Cerebellar nuclear complex (tissue), 1 donor: ENCODE results near the gene SORCS3.

Source experiments
- DNase-seq, 2 experiments: peaks; one replicate each; lab custom pipeline; 2025; lab: John Stamatoyannopoulos, UW

SORCS3 gene

DNA sequence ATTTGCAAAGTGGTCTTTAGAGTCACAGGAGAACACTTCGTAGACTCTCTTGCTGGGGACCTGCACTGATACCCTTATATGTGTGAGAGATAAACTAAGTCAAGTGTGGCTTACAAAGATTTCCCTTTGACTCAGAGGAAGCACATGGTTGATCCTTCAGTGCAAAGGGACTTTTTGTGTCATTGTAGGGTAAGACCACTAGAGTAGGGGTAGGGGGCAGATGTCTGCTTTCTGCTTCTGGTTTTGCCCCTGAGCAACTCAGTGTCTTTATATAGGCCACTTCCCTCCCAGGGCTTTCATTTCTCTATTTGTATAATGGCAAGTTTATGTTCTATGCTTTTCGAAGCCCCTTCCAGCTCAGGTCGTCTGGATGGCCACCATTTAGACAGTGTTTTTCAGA lies 281.7 kb downstream of the SORCS3 start:
- no peak for DNase-seq

DNA sequence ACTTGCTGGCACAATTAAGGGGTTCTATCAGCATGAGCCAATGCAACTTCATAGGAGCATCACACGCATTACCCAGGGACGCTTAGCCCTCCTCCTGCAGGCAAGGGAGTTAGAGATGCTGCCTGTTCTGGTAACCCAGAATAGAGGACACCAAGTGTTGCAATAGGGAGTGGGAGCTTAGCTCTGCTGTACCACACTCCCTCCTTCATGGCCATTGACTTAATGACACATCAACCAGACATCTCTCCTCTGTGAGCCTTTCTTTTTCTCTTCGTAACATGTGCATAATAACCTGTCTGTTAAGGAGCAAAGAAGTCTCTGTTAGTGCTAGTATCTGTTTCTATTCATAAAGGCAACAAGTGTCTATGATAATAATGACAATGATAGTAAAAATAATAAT lies 282.4 kb downstream of the SORCS3 start:
- DNase-seq, result no peak

DNA sequence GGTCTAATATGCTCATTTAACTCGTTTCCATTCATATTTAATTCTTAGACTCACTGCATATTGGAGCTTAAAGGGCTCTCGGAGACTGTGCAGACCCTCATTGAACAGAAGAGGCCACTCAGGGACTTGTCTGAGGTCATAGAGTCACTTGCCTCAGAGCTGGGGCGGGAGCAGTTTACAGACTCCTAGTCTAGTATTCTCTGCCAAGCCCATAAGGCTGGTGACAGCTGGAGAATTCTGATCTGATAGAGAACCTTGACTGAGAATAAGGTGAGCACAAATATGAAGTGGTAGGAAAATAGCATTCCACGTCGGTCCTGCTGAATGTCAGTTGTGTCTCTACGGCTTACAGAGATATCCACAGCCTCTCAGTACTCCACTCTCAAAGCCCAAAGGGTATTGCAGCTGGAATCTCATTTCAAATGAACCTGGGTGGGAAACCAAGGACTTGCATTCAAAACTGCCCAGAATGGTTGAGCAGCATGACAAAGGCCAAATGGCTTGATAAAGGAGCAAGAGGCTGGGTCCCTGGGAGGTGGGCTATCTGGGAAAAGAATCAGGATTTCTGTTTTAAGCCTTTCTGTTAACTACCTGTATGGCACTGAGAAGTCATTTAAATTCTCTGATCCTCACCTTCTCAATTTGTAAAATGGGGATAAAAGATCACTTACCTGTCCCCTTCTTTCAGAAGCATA lies 283.2 kb downstream of the SORCS3 start:
- DNase-seq, result no peak

GRCh38 chr10:104925232-104925851 lies 284.3 kb downstream of the SORCS3 start:
- DNase-seq, result no peak

GRCh38 chr10:104928734-104929133 lies 287.6 kb downstream of the SORCS3 start:
- DNase-seq, result no peak

GRCh38 chr10:104931612-104932134 lies 290.6 kb downstream of the SORCS3 start:
- DNase-seq, result no peak

DNA sequence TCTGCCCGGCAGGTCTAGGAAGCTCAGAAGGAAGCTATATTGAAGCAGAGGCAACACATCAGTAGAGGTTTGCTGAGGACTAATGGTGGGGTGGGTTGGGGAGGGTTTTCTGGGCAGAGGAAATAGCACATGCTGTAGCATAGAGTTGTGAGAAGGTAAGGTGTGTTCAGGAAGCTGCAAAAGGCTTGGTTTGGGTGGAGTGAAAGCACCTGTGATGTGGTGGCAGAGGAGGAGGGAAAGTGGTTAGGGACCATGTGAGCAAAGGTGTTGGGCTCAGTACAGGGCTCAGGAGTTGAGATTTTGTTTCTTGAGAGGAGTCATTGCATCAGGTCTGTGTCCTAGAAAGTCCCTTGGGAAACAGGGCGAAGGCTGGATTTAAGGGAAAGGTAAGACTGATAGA lies 294.6 kb downstream of the SORCS3 start:
- DNase-seq, result no peak

DNA sequence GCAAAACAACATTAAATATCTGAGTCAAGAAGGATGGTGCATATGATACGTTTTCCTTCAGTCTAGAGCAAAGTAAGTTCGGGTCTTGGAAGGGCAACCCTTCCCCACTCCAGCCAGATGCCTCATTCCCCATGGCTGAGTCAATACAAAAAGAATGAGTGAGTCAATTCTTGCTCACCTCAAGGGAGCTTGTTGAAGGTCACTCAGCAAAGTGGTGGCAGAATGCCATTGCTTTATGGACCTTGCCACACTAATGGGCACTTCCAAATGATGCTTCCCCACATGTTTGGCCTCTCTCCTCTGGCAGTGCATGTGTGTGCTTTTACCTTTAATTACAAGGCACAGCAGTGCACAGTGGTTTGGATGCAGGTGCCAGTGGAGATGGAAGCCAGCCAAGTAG lies 296.5 kb downstream of the SORCS3 start:
- DNase-seq, result no peak

DNA sequence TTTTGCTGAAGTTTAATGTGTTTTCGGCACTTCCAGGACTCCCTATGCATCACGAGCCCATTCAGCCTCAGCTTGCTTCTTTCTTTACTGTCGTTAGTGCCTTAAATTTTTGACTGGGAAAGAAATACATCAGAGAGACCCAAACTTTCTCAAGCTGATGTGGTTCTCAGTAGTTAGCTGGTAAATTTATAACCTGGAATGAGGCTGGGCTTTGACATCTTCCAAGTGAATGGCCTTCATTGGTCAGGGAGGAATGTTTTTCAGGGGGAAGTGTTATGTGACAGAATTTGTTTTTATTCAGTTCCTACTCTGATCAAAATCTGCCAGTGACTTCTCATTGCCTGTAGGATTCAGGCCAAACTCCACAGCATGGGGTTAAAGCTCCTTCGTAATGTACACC lies 296.9 kb downstream of the SORCS3 start:
- DNase-seq, result no peak

DNA sequence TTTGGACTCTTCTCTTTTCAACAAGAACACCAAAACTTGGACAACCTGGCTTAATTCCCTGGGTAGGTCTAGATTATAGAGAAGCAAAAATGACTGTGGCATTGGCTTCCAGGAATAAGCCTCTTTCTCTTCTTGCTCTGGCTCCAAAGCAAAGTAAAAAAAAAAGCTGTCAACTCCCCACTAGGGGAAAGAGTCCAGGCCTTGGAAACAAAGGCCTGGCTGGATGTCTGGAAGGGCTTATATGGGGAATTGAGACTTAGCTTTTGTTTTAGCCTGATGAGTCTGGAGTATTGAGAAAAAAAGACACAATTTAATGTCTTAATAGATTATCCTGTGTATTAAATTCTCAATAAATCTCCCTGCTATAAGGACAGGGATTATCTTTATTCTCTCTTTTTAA lies 300.6 kb downstream of the SORCS3 start:
- DNase-seq, result no peak

DNA sequence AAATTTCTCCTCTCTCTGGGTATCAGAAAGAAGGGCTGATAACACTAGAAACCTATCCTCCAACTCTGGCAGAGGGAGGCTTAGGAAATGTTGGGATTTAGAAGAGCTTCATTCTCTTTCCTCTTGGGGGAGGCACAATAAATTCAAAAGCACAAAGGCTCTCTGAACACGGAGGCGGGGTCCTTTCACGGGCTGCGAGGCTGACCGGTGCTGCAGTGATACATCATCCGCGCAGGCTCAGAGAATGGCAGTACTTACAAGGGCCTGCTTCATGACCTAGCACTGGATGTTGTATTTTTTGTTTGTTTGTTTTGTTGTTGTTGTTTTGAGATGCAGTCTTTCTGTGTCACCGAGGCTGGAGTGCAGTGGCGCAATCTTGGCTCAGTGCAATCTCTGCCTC lies 306.2 kb downstream of the SORCS3 start:
- no peak for DNase-seq

DNA sequence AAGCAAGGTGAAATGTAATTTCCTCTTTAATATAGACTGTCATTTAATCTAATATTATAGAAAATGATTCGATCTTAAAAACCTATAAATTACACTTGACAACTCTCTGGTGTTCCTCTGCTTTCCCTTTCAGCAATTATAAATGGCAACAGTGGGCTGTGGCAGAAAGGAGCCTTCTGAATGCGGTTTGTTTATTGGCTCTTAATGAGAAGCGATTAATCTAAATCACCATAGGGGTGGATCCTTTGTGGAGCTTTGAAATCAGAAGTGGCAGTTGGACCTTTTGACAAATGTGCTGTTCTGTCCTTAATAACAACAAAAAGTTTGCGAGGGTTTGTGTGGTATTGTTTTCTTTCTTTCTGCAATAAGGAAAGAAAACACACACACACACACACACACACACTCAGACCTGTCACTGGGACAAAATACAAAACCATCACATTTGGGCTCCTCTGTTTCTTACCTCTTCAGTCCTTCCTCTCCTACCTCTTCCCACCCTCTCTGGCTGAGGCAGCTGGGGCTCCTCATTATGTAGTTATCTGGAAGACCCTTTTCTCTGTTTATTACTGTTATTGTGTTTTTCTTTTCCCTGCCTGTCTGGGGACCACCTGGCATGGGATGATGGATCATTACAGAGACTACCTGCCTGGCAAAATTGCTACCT lies 316.2 kb downstream of the SORCS3 start:
- DNase-seq, result no peak

DNA sequence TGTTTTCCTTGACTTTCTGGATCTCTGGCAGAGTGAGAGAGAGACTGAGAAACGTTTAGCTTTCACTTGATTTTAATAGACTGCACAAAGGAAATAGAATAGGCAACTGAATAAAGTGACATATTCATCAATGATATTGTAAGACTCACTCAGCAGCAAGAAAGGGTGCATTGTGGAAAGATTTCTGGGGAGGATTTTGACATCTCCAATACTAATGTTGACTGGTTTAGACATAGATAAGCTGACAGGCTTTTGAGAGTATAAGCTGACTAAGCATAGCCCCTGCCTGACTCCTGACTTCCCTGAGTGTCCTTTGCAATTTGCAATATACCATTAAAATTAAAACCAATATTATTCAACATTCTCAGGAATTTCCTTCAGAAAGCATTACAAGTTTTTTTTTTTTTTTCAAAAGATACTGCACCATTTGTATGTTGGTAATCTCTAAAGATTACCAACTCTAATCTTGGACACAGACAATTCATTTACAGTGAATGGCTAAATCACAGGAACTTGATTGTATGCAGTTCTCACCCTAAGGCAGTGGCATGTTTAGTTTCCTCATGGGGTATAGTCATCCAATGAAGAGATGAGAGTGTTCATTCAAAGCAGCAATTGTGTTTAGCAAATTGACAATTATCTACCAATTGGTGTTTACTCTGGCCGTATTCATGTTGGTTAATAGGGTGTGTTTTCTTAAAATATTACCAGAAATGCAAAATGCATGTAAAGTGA lies 325.6 kb downstream of the SORCS3 start:
- no peak for DNase-seq

GRCh38 chr10:104980368-104980767 lies 339.3 kb downstream of the SORCS3 start:
- no peak for DNase-seq

GRCh38 chr10:104981995-104982394 lies 340.9 kb downstream of the SORCS3 start:
- no peak for DNase-seq

- DNase-seq, result no peak
Observed at GRCh38 chr10:104988686-104989085, 347.6 kb downstream of the SORCS3 start.

DNA sequence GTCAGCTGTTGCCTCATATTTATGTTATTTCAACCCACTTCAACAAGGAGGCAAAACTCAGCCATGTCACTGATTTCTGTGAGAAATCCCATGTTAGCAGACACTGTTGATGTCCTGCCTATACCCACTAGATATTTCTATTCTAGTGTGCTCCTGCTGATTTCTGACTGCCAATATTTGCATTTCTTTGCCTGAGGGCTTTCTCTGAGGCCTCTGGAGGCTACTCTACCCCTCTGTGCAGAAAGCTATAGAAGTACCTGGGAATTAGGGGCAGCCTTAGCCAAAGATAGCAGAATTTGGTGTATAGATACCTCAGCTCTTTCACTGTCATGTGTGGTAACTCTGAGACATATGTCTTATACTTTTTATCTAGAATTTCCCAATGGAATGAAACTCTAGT lies 348.8 kb downstream of the SORCS3 start:
- DNase-seq, result no peak

DNA sequence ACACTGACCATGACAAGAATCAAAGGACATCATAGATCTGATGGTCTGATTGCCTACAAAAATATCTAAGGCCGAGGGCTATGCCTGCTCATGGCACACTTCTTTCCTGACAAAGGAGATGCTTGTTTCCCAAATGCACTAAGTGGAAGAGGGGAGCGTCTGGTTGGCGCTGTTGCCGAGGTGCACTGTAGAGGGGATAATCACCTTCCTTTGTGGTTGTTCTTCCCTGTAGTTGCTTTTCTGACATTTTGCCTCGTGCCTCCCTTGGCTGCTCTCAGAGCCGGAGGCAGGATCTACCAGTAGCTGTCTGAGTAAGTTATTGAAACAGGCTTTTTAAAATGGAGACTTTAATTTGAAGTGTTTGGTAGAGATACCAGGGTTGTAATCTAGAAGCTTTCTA lies 352.0 kb downstream of the SORCS3 start:
- no peak for DNase-seq

- no peak for DNase-seq
Observed at GRCh38 chr10:105001269-105001668, 360.2 kb downstream of the SORCS3 start.

DNA sequence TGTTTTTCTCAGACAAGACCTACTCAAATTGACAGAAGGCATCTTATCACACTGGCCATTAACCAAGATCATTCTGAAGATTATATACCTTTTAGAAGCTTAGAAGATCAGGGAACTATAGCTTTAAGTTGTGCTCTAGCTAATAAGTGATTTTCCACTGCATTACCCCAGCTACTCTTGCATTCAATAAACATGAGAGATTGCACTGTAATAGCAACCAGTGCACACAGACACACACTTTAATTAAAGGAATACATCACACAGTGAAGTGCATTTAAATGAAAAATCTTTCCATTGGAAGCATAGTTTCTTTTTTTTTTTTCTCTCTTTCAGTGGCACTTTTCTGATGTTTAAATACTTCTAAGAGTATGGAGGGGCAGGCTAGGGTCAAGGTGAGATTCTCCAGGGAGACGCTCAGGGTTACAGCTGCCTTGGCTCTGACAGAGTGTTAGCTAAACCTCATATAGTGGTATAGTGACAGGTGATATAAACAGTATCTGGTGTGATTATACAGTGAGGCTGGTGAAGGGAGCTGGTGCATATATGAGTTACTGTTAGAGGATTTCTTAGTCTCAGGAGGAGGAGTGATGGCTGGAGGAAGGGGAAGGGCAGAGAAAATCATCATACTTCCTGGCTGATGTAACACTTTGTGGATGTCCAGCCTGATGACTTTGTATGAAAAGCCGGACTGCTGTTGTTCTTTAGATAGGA lies 369.5 kb downstream of the SORCS3 start:
- no peak for DNase-seq

- no peak for DNase-seq
Observed at GRCh38 chr10:105017116-105017515, 376.0 kb downstream of the SORCS3 start.

DNA sequence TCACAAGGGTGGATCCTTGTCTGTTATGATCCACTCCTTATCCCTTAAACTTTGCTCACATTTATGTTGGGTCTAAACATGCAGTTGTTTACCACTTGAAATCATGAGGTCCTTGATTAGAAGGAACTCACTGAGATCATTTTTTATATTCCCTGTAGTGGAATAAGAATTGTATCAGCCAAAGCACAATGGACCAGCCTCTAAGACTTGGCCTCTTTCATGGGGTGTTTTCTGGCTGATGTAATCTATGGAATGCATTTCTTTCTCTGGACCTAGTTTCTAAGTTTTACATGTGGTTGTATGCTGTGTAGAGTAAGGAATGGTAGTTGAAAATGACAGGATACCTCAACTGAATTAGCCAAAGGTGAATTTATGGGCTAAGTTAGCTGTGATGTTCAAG lies 376.6 kb downstream of the SORCS3 start:
- DNase-seq, result no peak
